Loucy (cell line): ENCODE data around the gene DYNLL1.

ENCODE experiments used
- CTCF ChIP-seq: fragments of 200-600 bp; sonication (generic); conservative IDR thresholded peaks from 2 replicates; pipeline ENCODE4 v1.5.1; 2014; ENCODE audit warnings: mild to moderate bottlenecking, antibody characterized with exemption, low read length
- EZH2phosphoT487 ChIP-seq: fragments of 200-600 bp; IDR thresholded peaks from 2 replicates; pipeline ENCODE4 v1.6.1; 2018; ENCODE audit warnings: antibody characterized with exemption, mild to moderate bottlenecking, moderate library complexity, borderline replicate concordance

- no peak for TF ChIP-seq CTCF
- no peak for TF ChIP-seq EZH2phosphoT487
Measured at GRCh38 chr12:120539303-120539702, 43.4 kb downstream of the DYNLL1 start.
